Neuronal stem cell (in vitro differentiated cells): ENCODE measurements around the gene HSF2.

Experiments
- DNase-seq: peaks from one replicate; pipeline ENCODE4 v3.0.0-alpha.2; 2013; ENCODE audit warnings: low spot score
- H2AFZ ChIP-seq: one replicate; pipeline ENCODE4 v1.6.1; 2013; ENCODE audit warnings: mild to moderate bottlenecking, low read length, inconsistent platforms
- H2AK5ac ChIP-seq: 2 replicates; pipeline ENCODE4 v1.6.1; 2013; ENCODE audit warnings: low read depth, mild to moderate bottlenecking, inconsistent platforms, low read length, moderate library complexity, mixed read lengths
- H2BK120ac ChIP-seq: 2 replicates; pipeline ENCODE4 v1.6.1; 2013; ENCODE audit warnings: low read depth, mild to moderate bottlenecking, inconsistent platforms, low read length, moderate library complexity, mixed read lengths
- H2BK12ac ChIP-seq: one replicate; pipeline ENCODE4 v1.6.1; 2013; ENCODE audit warnings: low read length, inconsistent platforms
- H2BK15ac ChIP-seq: 2 replicates; pipeline ENCODE4 v1.6.1; 2013; ENCODE audit warnings: mild to moderate bottlenecking, low read length, inconsistent platforms, mixed read lengths
- H2BK5ac ChIP-seq: one replicate; pipeline ENCODE4 v1.6.1; 2013; ENCODE audit warnings: inconsistent platforms, mild to moderate bottlenecking, low read length, moderate library complexity
- H3K14ac ChIP-seq: one replicate; pipeline ENCODE4 v1.6.1; 2013; ENCODE audit warnings: low read length, inconsistent platforms
- H3K18ac ChIP-seq: 2 replicates; pipeline ENCODE4 v1.6.1; 2013; ENCODE audit warnings: low read length, inconsistent platforms
- H3K23ac ChIP-seq: 2 replicates; pipeline ENCODE4 v1.6.1; 2013; ENCODE audit warnings: low read depth, mild to moderate bottlenecking, mixed read lengths, low read length, inconsistent platforms; ENCODE audit not compliant: poor library complexity
- H3K27ac ChIP-seq: replicated peaks from 3 replicates; pipeline ENCODE4 v1.5.1; 2013; ENCODE audit warnings: low read length, inconsistent platforms
- H3K27me3 ChIP-seq, 3 experiments: 2 replicates each; pipeline ENCODE4 v1.6.1; 2013; ENCODE audit warnings: low read length in 3 of 3, mild to moderate bottlenecking in 2 of 3, inconsistent platforms in 1 of 3, low read depth in 1 of 3, mixed read lengths in 1 of 3, moderate library complexity in 1 of 3; ENCODE audit not compliant: control insufficient read depth in 3 of 3, insufficient read depth in 3 of 3
- H3K36me3 ChIP-seq, 2 donors: replicated peaks in 1 of 2; 2 replicates each; pipeline ENCODE4 v1.6.1; 2013; ENCODE audit warnings: low read length in 2 of 2; ENCODE audit not compliant: control insufficient read depth in 2 of 2, insufficient read depth in 2 of 2
- H3K4ac ChIP-seq: 2 replicates; pipeline ENCODE4 v1.6.1; 2013; ENCODE audit warnings: inconsistent platforms, mild to moderate bottlenecking, low read length, moderate library complexity
- H3K4me1 ChIP-seq, 2 donors: 1 replicate in 1 of 2; 2 replicates in 1 of 2; pipeline ENCODE4 v1.6.1; 2013; ENCODE audit warnings: low read length in 2 of 2, low read depth in 1 of 2; ENCODE audit not compliant: control insufficient read depth in 2 of 2, insufficient read depth in 1 of 2
- H3K4me2 ChIP-seq: one replicate; pipeline ENCODE4 v1.6.1; 2013; ENCODE audit warnings: mild to moderate bottlenecking, low read length, inconsistent platforms; ENCODE audit not compliant: insufficient read depth, poor library complexity, severe bottlenecking
- H3K4me3 ChIP-seq, 2 donors: 2 replicates each; pipeline ENCODE4 v1.5.1; 2013; ENCODE audit warnings: low read length in 2 of 2, mild to moderate bottlenecking in 2 of 2, inconsistent platforms in 1 of 2, moderate library complexity in 1 of 2
- H3K79me1 ChIP-seq: one replicate; pipeline ENCODE4 v1.6.1; 2013; ENCODE audit warnings: low read depth, mild to moderate bottlenecking, inconsistent platforms, low read length, moderate library complexity
- H3K9ac ChIP-seq: one replicate; pipeline ENCODE4 v1.6.1; 2013; ENCODE audit warnings: mild to moderate bottlenecking, low read depth, low read length, inconsistent platforms; ENCODE audit not compliant: poor library complexity
- H3K9me3 ChIP-seq, 2 donors: replicated peaks in 1 of 2; 2 replicates each; pipeline versions ENCODE3 to v1.6.1; 2013; ENCODE audit warnings: low read length in 2 of 2, mild to moderate bottlenecking in 2 of 2, inconsistent platforms in 1 of 2, low read depth in 1 of 2, mixed read lengths in 1 of 2, moderate library complexity in 1 of 2; ENCODE audit not compliant: control insufficient read depth in 2 of 2, insufficient read depth in 1 of 2
- H4K8ac ChIP-seq: one replicate; pipeline ENCODE4 v1.6.1; 2013; ENCODE audit warnings: low read depth, mild to moderate bottlenecking, inconsistent platforms, low read length, moderate library complexity
- H4K91ac ChIP-seq: one replicate; pipeline ENCODE4 v1.6.1; 2013; ENCODE audit warnings: low read length, low read depth, mild to moderate bottlenecking, inconsistent platforms; ENCODE audit not compliant: poor library complexity
- WGBS, 2 donors: extraction: QIAGEN DNeasy Blood & Tissue Kit; methylation state at CpG; one replicate each; pipeline ENCODE4 v1.1.7; 2013; ENCODE audit warnings: missing lambda C conversion rate in 2 of 2, mixed read lengths in 1 of 2; ENCODE audit not compliant: insufficient read length in 2 of 2, insufficient replicate concordance in 1 of 2; ENCODE audit errors: extremely low coverage in 2 of 2; 5-methylcytosine and 5-hydroxymethylcytosine counted together

Gene HSF2

DNA sequence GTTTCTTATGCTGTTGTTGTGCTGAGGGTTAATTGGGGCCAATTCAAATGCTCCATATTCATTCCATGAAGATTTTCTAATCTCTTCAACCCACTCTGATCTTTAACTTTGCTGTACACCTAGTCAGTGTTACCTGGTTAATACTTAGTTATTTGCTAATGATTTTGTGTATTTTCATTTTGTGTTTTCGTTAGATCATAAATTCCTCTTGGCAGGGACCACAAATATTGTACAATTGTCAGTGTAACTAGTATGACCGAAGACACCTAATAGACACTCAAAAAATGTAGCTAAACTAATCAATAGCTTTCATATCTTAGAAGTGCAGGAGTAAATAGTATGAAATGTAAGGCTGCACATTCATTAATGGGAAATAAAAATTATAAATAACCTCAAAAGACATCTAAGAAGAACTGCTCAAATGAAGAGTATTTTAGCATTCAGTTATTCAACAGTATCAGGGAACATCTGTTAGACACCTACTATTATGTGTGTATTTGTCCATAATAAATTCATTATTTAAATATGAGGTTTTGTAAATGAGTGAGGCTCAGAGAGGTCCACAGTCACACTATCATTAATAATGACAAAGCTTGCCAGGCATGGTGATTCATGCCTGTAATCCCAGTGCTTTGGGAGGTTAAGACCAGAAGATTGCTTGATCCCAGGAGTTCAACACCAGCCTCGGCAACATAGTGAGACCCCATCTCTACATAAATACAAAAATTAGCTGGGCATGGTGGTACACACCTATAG, 13.4 kb upstream of the HSF2 start:
- Histone ChIP-seq H3K4ac (no peak overlapping the region), H3K27ac (no peak overlapping the region), H3K27me3 (no peaks in the 10 kb centered on the region), H2BK5ac (no peak overlapping the region), H3K4me2 (no peak overlapping the region), H4K8ac (no peak overlapping the region), H2BK120ac (no peak overlapping the region), H3K9me3 (no peaks in the 10 kb centered on the region), H3K4me3 (no peak overlapping the region), H3K4me1 (no peaks in the 10 kb centered on the region), H2AK5ac (no peak overlapping the region), H2BK12ac (no peak overlapping the region), H4K91ac (no peak overlapping the region), H2BK15ac (no peak overlapping the region), H3K18ac (no peak overlapping the region), H3K14ac (no peak overlapping the region), H3K23ac (no peak overlapping the region), H3K36me3 (no peaks in the 10 kb centered on the region), H2AFZ (no peak overlapping the region), H3K79me1 (no peaks in the 10 kb centered on the region), H3K9ac (no peak overlapping the region)
- no peak for DNase-seq
- no CpG with 5 or more reads among the region's 3 CpGs for WGBS, 2 donors

GRCh38 chr6:122388945-122389344, 10.5 kb upstream of the HSF2 start:
- Histone ChIP-seq H3K14ac (no peak overlapping the region), H3K36me3 (no peaks in the 10 kb centered on the region), H3K4me1 (no peaks in the 10 kb centered on the region), H2BK120ac (no peak overlapping the region), H3K4me2 (no peak overlapping the region), H3K4ac (no peak overlapping the region), H3K9me3 (no peaks in the 10 kb centered on the region), H2BK5ac (no peak overlapping the region), H2BK15ac (no peak overlapping the region), H3K27ac (no peak overlapping the region), H4K8ac (no peak overlapping the region), H4K91ac (no peak overlapping the region), H3K18ac (no peak overlapping the region), H3K4me3 (no peak overlapping the region), H3K23ac (no peak overlapping the region), H2AFZ (no peak overlapping the region), H3K9ac (no peak overlapping the region), H3K79me1 (no peaks in the 10 kb centered on the region), H3K27me3 (no peaks in the 10 kb centered on the region), H2BK12ac (no peak overlapping the region), H2AK5ac (no peak overlapping the region)
- no peak for DNase-seq
- WGBS, 2 donors, result no CpG with 5 or more reads among the region's 2 CpGs

DNA sequence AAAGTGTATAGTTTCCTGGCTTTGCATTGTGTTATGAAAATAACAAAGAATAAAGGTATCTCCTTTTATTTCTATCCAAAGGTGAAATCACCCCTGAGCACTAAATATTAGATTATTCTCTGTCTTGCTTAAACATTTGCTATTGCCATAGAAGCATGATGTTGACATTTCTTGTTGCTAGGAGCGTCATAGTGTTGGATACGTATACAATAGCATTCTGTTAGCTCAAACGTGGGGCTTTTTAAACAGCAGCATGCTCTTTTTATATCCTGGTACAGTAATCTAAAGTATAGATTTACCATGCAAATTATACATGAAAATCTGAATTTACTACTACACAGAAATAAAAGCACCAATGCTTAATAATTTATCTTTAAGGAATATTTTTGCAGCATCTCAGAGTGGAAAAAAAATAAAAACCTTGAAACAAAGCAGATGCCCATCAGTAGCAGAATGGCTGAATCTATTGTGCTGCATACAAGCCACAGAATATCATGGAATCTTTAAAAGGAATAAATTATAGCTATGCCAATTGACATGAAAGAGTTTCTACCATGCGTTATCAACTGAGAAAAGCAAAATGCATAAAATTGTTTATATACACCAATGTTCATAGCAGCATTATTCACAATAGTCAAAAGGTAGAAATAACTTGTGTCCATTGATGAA, 9.6 kb upstream of the HSF2 start:
- Histone ChIP-seq H2AK5ac (no peak overlapping the region), H3K79me1 (no peaks in the 10 kb centered on the region), H2BK120ac (no peak overlapping the region), H3K14ac (no peak overlapping the region), H3K4me2 (no peak overlapping the region), H3K27me3 (peaks cover 0 to 2% (median 0%) of the 10 kb centered on the region in 3 experiments), H2BK12ac (no peak overlapping the region), H2AFZ (peak overlapping the region; percentile 37), H3K36me3 (no peaks in the 10 kb centered on the region), H4K8ac (no peak overlapping the region), H3K9ac (no peak overlapping the region), H2BK5ac (no peak overlapping the region), H3K4ac (no peak overlapping the region), H4K91ac (no peak overlapping the region), H3K4me3 (no peak overlapping the region), H3K4me1 (no peaks in the 10 kb centered on the region), H3K18ac (no peak overlapping the region), H3K27ac (no peak overlapping the region), H3K9me3 (no peaks in the 10 kb centered on the region), H3K23ac (no peak overlapping the region), H2BK15ac (no peak overlapping the region)
- no peak for DNase-seq
- no CpG with 5 or more reads among the region's 4 CpGs for WGBS, 2 donors

- Histone ChIP-seq H3K27me3 (peaks cover 0 to 2% (median 0%) of the 10 kb centered on the region in 3 experiments), H3K14ac (no peak overlapping the region), H2BK120ac (no peak overlapping the region), H2BK15ac (no peak overlapping the region), H3K18ac (no peak overlapping the region), H2BK12ac (no peak overlapping the region), H4K91ac (no peak overlapping the region), H3K27ac (no peak overlapping the region), H3K23ac (no peak overlapping the region), H2AK5ac (no peak overlapping the region), H2AFZ (peak overlapping the region; percentile 30), H2BK5ac (no peak overlapping the region), H3K4me3 (no peak overlapping the region), H3K36me3 (no peaks in the 10 kb centered on the region), H3K4ac (no peak overlapping the region), H3K4me2 (peak overlapping the region; percentile 21), H3K79me1 (no peaks in the 10 kb centered on the region), H3K9ac (no peak overlapping the region), H4K8ac (no peak overlapping the region), H3K9me3 (no peaks in the 10 kb centered on the region), H3K4me1 (no peaks in the 10 kb centered on the region)
- no peak for DNase-seq
- no CpG with 5 or more reads among the region's 6 CpGs for WGBS, 2 donors
These were observed 6.7 kb upstream of the HSF2 start for GRCh38 chr6:122392564-122393350.
